ENCODE results near the gene CDHR5.

DNA sequence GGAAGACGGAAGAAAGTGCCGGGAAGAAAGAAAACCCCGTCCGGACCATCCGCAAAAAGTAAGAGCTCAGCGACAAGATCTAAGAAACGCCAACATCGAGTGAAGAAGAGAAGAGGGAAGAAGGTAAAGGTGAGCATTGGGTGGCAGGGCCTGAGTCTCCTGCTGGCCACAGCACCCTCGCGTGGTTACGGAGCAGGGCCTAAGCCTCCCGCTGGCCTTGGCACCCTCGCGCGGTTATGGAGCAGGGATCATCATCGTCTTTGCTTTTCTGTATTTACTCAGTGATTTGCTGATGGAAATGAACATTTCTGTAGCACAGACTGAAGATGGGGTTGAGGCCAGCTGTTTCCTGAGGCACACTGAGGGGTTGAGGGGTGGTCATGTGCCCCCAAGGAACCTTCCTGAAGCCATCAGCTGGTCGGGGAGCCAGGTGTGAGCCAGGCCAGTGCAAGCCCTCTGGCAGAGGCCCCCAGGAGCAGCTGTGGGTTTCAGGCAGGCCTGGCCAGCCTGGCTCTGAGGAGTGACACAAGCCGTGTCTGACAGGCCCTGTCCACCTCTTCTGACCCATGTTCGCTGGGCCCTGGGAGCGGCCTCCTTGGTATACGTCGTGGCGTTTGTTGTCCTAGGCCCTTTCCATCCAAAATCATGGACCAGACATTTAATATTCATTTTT, 23.0 kb downstream of the CDHR5 start:
- TF ChIP-seq, protein P1, sequence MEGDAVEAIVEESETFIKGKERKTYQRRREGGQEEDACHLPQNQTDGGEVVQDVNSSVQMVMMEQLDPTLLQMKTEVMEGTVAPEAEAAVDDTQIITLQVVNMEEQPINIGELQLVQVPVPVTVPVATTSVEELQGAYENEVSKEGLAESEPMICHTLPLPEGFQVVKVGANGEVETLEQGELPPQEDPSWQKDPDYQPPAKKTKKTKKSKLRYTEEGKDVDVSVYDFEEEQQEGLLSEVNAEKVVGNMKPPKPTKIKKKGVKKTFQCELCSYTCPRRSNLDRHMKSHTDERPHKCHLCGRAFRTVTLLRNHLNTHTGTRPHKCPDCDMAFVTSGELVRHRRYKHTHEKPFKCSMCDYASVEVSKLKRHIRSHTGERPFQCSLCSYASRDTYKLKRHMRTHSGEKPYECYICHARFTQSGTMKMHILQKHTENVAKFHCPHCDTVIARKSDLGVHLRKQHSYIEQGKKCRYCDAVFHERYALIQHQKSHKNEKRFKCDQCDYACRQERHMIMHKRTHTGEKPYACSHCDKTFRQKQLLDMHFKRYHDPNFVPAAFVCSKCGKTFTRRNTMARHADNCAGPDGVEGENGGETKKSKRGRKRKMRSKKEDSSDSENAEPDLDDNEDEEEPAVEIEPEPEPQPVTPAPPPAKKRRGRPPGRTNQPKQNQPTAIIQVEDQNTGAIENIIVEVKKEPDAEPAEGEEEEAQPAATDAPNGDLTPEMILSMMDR (conservative IDR thresholded peaks at IDR 0.05 in 1 of 2, IDR thresholded peaks at IDR 0.05 in 1 of 2; ENCODE audit: extremely low read depth in 1 of 2, insufficient read depth in 1 of 2, low read depth in 1 of 2, low read length in 2 of 2) = no peak
- TF ChIP-seq EZH2 (IDR thresholded peaks at IDR 0.05; ENCODE audit: borderline replicate concordance, low read length) = no peak
